ENCODE data around the gene GP5. TPM values are rescaled to one million over a fixed set of nuclear protein-coding genes. Genes with fewer than 3 reads are reported as not detected.

GP5 gene
- total and polyA plus RNA-seq, 9 of the 15 experiments (the other 6 are each of a cell fraction or from before 2014, with no cell fraction given) = 0.03 to 0.04 (median 0.04) TPM; not detected in 6

DNA sequence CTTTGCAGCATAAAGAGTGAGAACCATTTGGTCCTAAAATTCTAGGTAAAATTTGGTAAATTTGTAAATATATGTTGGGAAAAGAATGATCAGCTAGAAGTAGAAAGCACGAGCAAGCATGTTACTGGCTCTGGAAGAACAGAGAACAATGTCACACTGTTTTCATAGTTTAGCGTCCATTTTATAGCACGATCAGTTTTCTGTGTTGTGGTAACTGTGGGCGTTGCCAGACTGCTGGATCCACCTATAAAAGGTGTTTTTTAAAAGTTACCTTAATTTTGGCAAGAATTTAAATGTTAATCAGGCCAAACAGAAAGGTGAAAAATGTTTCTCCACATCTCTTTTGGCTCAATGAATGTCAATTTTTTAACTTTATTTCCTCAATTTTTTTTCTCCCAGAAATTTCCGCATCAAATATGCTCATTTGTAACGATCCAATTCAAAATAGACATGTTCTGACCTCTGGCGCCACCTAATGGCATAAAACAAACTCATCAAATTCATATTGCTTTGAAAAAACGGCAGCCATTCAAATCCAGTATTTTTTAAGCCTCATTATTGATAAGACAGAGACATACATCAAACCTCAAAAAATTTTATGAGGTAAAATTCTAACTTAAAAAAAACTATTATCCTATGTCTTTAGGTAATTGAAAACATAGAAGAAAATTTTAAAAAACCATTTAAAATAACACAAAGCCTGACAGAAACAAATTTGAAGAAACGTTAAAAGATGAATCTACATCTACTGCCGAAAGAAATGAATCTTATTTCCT lies 5.5 kb upstream of the GP5 start (continued):
- TF ChIP-seq, protein P1, sequence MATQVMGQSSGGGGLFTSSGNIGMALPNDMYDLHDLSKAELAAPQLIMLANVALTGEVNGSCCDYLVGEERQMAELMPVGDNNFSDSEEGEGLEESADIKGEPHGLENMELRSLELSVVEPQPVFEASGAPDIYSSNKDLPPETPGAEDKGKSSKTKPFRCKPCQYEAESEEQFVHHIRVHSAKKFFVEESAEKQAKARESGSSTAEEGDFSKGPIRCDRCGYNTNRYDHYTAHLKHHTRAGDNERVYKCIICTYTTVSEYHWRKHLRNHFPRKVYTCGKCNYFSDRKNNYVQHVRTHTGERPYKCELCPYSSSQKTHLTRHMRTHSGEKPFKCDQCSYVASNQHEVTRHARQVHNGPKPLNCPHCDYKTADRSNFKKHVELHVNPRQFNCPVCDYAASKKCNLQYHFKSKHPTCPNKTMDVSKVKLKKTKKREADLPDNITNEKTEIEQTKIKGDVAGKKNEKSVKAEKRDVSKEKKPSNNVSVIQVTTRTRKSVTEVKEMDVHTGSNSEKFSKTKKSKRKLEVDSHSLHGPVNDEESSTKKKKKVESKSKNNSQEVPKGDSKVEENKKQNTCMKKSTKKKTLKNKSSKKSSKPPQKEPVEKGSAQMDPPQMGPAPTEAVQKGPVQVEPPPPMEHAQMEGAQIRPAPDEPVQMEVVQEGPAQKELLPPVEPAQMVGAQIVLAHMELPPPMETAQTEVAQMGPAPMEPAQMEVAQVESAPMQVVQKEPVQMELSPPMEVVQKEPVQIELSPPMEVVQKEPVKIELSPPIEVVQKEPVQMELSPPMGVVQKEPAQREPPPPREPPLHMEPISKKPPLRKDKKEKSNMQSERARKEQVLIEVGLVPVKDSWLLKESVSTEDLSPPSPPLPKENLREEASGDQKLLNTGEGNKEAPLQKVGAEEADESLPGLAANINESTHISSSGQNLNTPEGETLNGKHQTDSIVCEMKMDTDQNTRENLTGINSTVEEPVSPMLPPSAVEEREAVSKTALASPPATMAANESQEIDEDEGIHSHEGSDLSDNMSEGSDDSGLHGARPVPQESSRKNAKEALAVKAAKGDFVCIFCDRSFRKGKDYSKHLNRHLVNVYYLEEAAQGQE (IDR thresholded peaks at IDR 0.05; ENCODE audit: borderline replicate concordance) = peak; percentile 50; the same call in 1 of the 2 replicates
- TF ChIP-seq, protein P1 (CRISPR knock-in tag; IDR thresholded peaks at IDR 0.05; ENCODE audit: low read depth) = no peak
- TF ChIP-seq NONO (IDR thresholded peaks at IDR 0.05; ENCODE audit: low read depth in 2 of 2, low read length in 1 of 2) (no peak), KDM1A (IDR thresholded peaks at IDR 0.05) (no peak), GTF2E2 (tag; IDR thresholded peaks at IDR 0.05) (peak; percentile 29; the same call in 1 of the 2 replicates), RAD21 (CRISPR knock-in tag; conservative IDR thresholded peaks at IDR 0.05 in 1 of 2, IDR thresholded peaks at IDR 0.05 in 1 of 2) (peak; percentile 69 to 79), ZNF316 (IDR thresholded peaks at IDR 0.05) (peak; percentile 5; the same call in 1 of the 2 replicates), ZC3H11A (IDR thresholded peaks at IDR 0.05; ENCODE audit: low read depth, low read length) (no peak)
- TF ChIP-seq, protein P2, sequence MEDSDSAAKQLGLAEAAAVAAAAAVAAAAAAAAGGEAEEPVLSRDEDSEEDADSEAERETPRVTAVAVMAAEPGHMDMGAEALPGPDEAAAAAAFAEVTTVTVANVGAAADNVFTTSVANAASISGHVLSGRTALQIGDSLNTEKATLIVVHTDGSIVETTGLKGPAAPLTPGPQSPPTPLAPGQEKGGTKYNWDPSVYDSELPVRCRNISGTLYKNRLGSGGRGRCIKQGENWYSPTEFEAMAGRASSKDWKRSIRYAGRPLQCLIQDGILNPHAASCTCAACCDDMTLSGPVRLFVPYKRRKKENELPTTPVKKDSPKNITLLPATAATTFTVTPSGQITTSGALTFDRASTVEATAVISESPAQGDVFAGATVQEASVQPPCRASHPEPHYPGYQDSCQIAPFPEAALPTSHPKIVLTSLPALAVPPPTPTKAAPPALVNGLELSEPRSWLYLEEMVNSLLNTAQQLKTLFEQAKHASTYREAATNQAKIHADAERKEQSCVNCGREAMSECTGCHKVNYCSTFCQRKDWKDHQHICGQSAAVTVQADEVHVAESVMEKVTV (CRISPR knock-in tag; IDR thresholded peaks at IDR 0.05) = peak; percentile 72; the same call in 1 of the 2 replicates
- TF ChIP-seq, protein P3, sequence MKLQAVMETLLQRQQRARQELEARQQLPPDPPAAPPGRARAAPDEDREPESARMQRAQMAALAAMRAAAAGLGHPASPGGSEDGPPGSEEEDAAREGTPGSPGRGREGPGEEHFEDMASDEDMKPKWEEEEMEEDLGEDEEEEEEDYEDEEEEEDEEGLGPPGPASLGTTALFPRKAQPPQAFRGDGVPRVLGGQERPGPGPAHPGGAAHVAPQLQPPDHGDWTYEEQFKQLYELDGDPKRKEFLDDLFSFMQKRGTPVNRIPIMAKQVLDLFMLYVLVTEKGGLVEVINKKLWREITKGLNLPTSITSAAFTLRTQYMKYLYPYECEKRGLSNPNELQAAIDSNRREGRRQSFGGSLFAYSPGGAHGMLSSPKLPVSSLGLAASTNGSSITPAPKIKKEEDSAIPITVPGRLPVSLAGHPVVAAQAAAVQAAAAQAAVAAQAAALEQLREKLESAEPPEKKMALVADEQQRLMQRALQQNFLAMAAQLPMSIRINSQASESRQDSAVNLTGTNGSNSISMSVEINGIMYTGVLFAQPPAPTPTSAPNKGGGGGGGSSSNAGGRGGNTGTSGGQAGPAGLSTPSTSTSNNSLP (IDR thresholded peaks at IDR 0.05; ENCODE audit: borderline replicate concordance, low read depth, low read length) = peak; percentile 95

Measured in K562 (cell line).